Common myeloid progenitor, CD34-positive (primary cell): Measurements from ENCODE around the gene NEGR1.

Experiments
- CTCF ChIA-PET: fragments of 350-600 bp; sonication (Branson Sonifier 250); formaldehyde crosslinking; loops from one replicate; lab custom pipeline; 2021; ENCODE audit warnings: antibody characterized with exemption; lab: Charles Lee
- POLR2A ChIA-PET: fragments of 350-600 bp; sonication (Branson Sonifier 250); formaldehyde crosslinking; loops from one replicate; lab custom pipeline; 2021; ENCODE audit warnings: antibody characterized with exemption; lab: Charles Lee
- DNase-seq, 3 donors: peaks; one replicate each; pipeline versions ENCODE4 v3.0.0 to v3.0.0-alpha.2; 2013
- H3K27ac ChIP-seq, 2 experiments: 1 replicate in 1 of 2; 2 replicates in 1 of 2; pipeline ENCODE4 v1.7.0; 2013; ENCODE audit warnings: inconsistent platforms in 2 of 2, low read length in 2 of 2, mild to moderate bottlenecking in 2 of 2, low read depth in 1 of 2, moderate library complexity in 1 of 2; ENCODE audit not compliant: severe bottlenecking in 2 of 2, insufficient read depth in 1 of 2, poor library complexity in 1 of 2
- H3K27me3 ChIP-seq, 5 experiments: replicated peaks in 2 of 5; 1 replicate in 3 of 5; 2 replicates in 2 of 5; pipeline versions ENCODE4 v1.6.1 to v1.7.0; 2013; ENCODE audit warnings: low read length in 4 of 5, mild to moderate bottlenecking in 2 of 5, moderate library complexity in 2 of 5, inconsistent platforms in 1 of 5; ENCODE audit not compliant: insufficient read depth in 5 of 5, control insufficient read depth in 4 of 5
- H3K36me3 ChIP-seq, 4 experiments: 1 replicate in 2 of 4; 2 replicates in 2 of 4; pipeline versions ENCODE4 v1.6.1 to v1.7.0; 2013; ENCODE audit warnings: low read length in 3 of 4, control low read depth in 1 of 4, mild to moderate bottlenecking in 1 of 4; ENCODE audit not compliant: control insufficient read depth in 4 of 4, insufficient read depth in 4 of 4
- H3K4me1 ChIP-seq, 4 experiments: 1 replicate in 3 of 4; 2 replicates in 1 of 4; pipeline versions ENCODE4 v1.6.1 to v1.7.1; 2013; ENCODE audit warnings: low read length in 3 of 4, mild to moderate bottlenecking in 3 of 4, control low read depth in 1 of 4, inconsistent platforms in 1 of 4, moderate library complexity in 1 of 4; ENCODE audit not compliant: control insufficient read depth in 4 of 4, insufficient read depth in 4 of 4; ENCODE audit errors: control extremely low read depth in 1 of 4
- H3K4me3 ChIP-seq, 7 experiments: 1 replicate in 4 of 7; 2 replicates in 3 of 7; pipeline versions ENCODE4 v1.5.1 to v1.7.0; 2013; ENCODE audit warnings: mild to moderate bottlenecking in 7 of 7, low read length in 6 of 7, moderate library complexity in 6 of 7, inconsistent platforms in 2 of 7, low read depth in 2 of 7, control low read depth in 1 of 7; ENCODE audit not compliant: insufficient read depth in 4 of 7, control insufficient read depth in 1 of 7; ENCODE audit errors: extremely low read depth in 1 of 7
- H3K9me3 ChIP-seq, 5 experiments: 1 replicate in 4 of 5; 2 replicates in 1 of 5; pipeline versions ENCODE4 v1.6.1 to v1.7.1; 2013; ENCODE audit warnings: low read length in 4 of 5, mild to moderate bottlenecking in 2 of 5, inconsistent platforms in 1 of 5, low read depth in 1 of 5, moderate library complexity in 1 of 5; ENCODE audit not compliant: control insufficient read depth in 4 of 5, insufficient read depth in 2 of 5; ENCODE audit errors: control extremely low read depth in 1 of 5
- WGBS: methylation state at CpG from one replicate; pipeline ENCODE4 v1.1.5; 2013; ENCODE audit not compliant: insufficient coverage; 5-methylcytosine and 5-hydroxymethylcytosine counted together

NEGR1 gene

GRCh38 chr1:71828431-71829012 is 453.8 kb downstream of the NEGR1 start:
- H3K4me3 ChIP-seq, result no peak overlapping the region
- no peak for DNase-seq
- no peaks in the 10 kb centered on the region for H3K27me3 ChIP-seq
- no peaks in the 10 kb centered on the region for H3K36me3 ChIP-seq
- no peaks in the 10 kb centered on the region for H3K9me3 ChIP-seq
- POLR2A ChIA-PET, result no interaction called here
- CTCF ChIA-PET, result interaction anchor here (1.0 kb wide), 1 partner anchor 155 kb away, joined by 3 read pairs; no protein-coding TSS in a partner anchor
- H3K4me1 ChIP-seq, result peaks cover 4 to 18% (median 9%) of the 10 kb centered on the region in 4 experiments
- 100% methylated on average over 1 of the region's 3 CpGs for WGBS
- no peak overlapping the region for H3K27ac ChIP-seq

- H3K27ac ChIP-seq, result peak overlapping the region in 1 of 2 experiments; percentile 15
- peaks cover 0 to 2% (median 0%) of the 10 kb centered on the region in 4 experiments for H3K36me3 ChIP-seq
- H3K4me1 ChIP-seq, result peaks cover 4 to 21% (median 11%) of the 10 kb centered on the region in 4 experiments
- no peaks in the 10 kb centered on the region for H3K27me3 ChIP-seq
- peak overlapping the region in 2 of 7 experiments; percentile 22 to 42 for H3K4me3 ChIP-seq
- 14% methylated on average over 1 of the region's 4 CpGs for WGBS
- peaks cover 0 to 2% (median 0%) of the 10 kb centered on the region in 5 experiments for H3K9me3 ChIP-seq
- ChIA-PET POLR2A (no interaction called here), CTCF (no interaction called here)
- DNase-seq, result peak; percentile 29 to 86 (median 79)
Measured at GRCh38 chr1:71823708-71824305, 458.5 kb downstream of the NEGR1 start.

GRCh38 chr1:71817028-71817427 is 465.3 kb downstream of the NEGR1 start:
- POLR2A ChIA-PET, result interaction anchor here (0.5 kb wide), 1 partner anchor 23 kb away, joined by 3 read pairs; no protein-coding TSS in a partner anchor
- 100% methylated on average over 4 of the region's 4 CpGs for WGBS
- no peak for DNase-seq
- H3K36me3 ChIP-seq, result peaks cover 0 to 2% (median 0%) of the 10 kb centered on the region in 4 experiments
- no peaks in the 10 kb centered on the region for H3K27me3 ChIP-seq
- H3K27ac ChIP-seq, result no peak overlapping the region
- no peaks in the 10 kb centered on the region for H3K4me1 ChIP-seq
- no peak overlapping the region for H3K4me3 ChIP-seq
- CTCF ChIA-PET, result interaction anchor here (0.8 kb wide), 1 partner anchor 127 kb away, joined by 3 read pairs; no protein-coding TSS in a partner anchor
- peaks cover 0 to 15% (median 0%) of the 10 kb centered on the region in 5 experiments for H3K9me3 ChIP-seq

GRCh38 chr1:71809085-71809484 is 473.3 kb downstream of the NEGR1 start:
- H3K4me3 ChIP-seq, result no peak overlapping the region
- no peaks in the 10 kb centered on the region for H3K27me3 ChIP-seq
- ChIA-PET CTCF (interaction anchor here (1.1 kb wide), 1 partner anchor 10 kb away, joined by 4 read pairs; no protein-coding TSS in a partner anchor), POLR2A (no interaction called here)
- 100% methylated on average over 1 of the region's 3 CpGs for WGBS
- no peaks in the 10 kb centered on the region for H3K9me3 ChIP-seq
- H3K27ac ChIP-seq, result no peak overlapping the region
- no peaks in the 10 kb centered on the region for H3K4me1 ChIP-seq
- DNase-seq, result no peak
- H3K36me3 ChIP-seq, result no peaks in the 10 kb centered on the region

GRCh38 chr1:71804140-71804539 is 478.2 kb downstream of the NEGR1 start:
- ChIA-PET CTCF (no interaction called here), POLR2A (no interaction called here)
- no peak overlapping the region for H3K4me3 ChIP-seq
- peaks cover 0 to 8% (median 0%) of the 10 kb centered on the region in 5 experiments for H3K9me3 ChIP-seq
- no peaks in the 10 kb centered on the region for H3K4me1 ChIP-seq
- DNase-seq, result no peak
- 100% methylated on average over 1 of the region's 2 CpGs for WGBS
- H3K27me3 ChIP-seq, result no peaks in the 10 kb centered on the region
- H3K36me3 ChIP-seq, result no peaks in the 10 kb centered on the region
- H3K27ac ChIP-seq, result no peak overlapping the region

GRCh38 chr1:71796006-71796405 is 486.3 kb downstream of the NEGR1 start:
- CTCF ChIA-PET, result no interaction called here
- Histone ChIP-seq H3K27ac (no peak overlapping the region), H3K9me3 (peaks cover 0 to 1% (median 0%) of the 10 kb centered on the region in 5 experiments), H3K4me1 (peaks cover 0 to 26% (median 13%) of the 10 kb centered on the region in 4 experiments), H3K4me3 (no peak overlapping the region), H3K36me3 (no peaks in the 10 kb centered on the region), H3K27me3 (no peaks in the 10 kb centered on the region)
- no peak for DNase-seq
- POLR2A ChIA-PET, result no interaction called here

- CTCF ChIA-PET, result no interaction called here
- H3K9me3 ChIP-seq, result no peaks in the 10 kb centered on the region
- H3K4me3 ChIP-seq, result peak overlapping the region in 1 of 7 experiments; percentile 11
- POLR2A ChIA-PET, result interaction anchor here (0.5 to 0.6 kb wide), 2 partner anchors 106 to 139 kb away, joined by 4 read pairs; no protein-coding TSS in a partner anchor
- peaks cover 8 to 33% (median 16%) of the 10 kb centered on the region in 4 experiments for H3K4me1 ChIP-seq
- H3K36me3 ChIP-seq, result no peaks in the 10 kb centered on the region
- no peaks in the 10 kb centered on the region for H3K27me3 ChIP-seq
- peak; percentile 31 to 82 (median 68) for DNase-seq
- no peak overlapping the region for H3K27ac ChIP-seq
- no CpG with 5 or more reads among the region's 1 CpG for WGBS
Measured at GRCh38 chr1:71792264-71792663, 490.1 kb downstream of the NEGR1 start.
